Loucy (cell line): ENCODE data around the gene RALB.

ENCODE experiments used
- H2AFZ ChIP-seq: fragments of 200-600 bp; sonication (generic); 2 replicates; pipeline ENCODE4 v1.6.0; 2016; ENCODE audit warnings: antibody characterized with exemption, mild to moderate bottlenecking, low read length, moderate library complexity
- H3F3A ChIP-seq: fragments of 200-600 bp; 2 replicates; pipeline ENCODE4 v1.6.0; 2016; ENCODE audit warnings: antibody characterized with exemption, low read depth, mild to moderate bottlenecking
- H3K27me3 ChIP-seq: fragments of 200-600 bp; sonication (generic); 2 replicates; pipeline ENCODE4 v1.6.1; 2014; ENCODE audit warnings: low read length, mild to moderate bottlenecking; ENCODE audit not compliant: insufficient read depth, poor library complexity, severe bottlenecking
- H3K36me3 ChIP-seq: fragments of 200-600 bp; sonication (generic); 2 replicates; pipeline ENCODE4 v1.6.1; 2016; ENCODE audit warnings: low read length; ENCODE audit not compliant: insufficient read depth
- H3K4me1 ChIP-seq: fragments of 200-600 bp; sonication (generic); 2 replicates; pipeline ENCODE4 v1.5.1; 2014; ENCODE audit warnings: low read length, mild to moderate bottlenecking; ENCODE audit not compliant: insufficient read depth, poor library complexity, severe bottlenecking
- H3K4me2 ChIP-seq: fragments of 200-600 bp; sonication (generic); 2 replicates; pipeline ENCODE4 v1.6.0; 2014; ENCODE audit warnings: antibody characterized with exemption, low read length, low read depth, mild to moderate bottlenecking; ENCODE audit not compliant: poor library complexity, severe bottlenecking
- H3K4me3 ChIP-seq: fragments of 200-600 bp; sonication (generic); 2 replicates; pipeline ENCODE4 v1.5.1; 2014; ENCODE audit warnings: low read length, mild to moderate bottlenecking, mixed read lengths; ENCODE audit not compliant: poor library complexity, severe bottlenecking
- H3K79me2 ChIP-seq: fragments of 200-600 bp; sonication (generic); 2 replicates; pipeline ENCODE4 v1.6.1; 2014; ENCODE audit warnings: low read length; ENCODE audit not compliant: insufficient read depth
- H3K9ac ChIP-seq: fragments of 200-600 bp; sonication (generic); 2 replicates; pipeline ENCODE4 v1.6.0; 2014; ENCODE audit warnings: mild to moderate bottlenecking, low read depth, low read length, moderate library complexity; ENCODE audit not compliant: poor library complexity, severe bottlenecking
- H3K9me2 ChIP-seq: fragments of 200-600 bp; sonication (generic); replicated peaks from 2 replicates; pipeline ENCODE4 v1.6.1; 2016; ENCODE audit warnings: low read depth, low read length, mixed read lengths
- H3K9me3 ChIP-seq: fragments of 200-600 bp; sonication (generic); 2 replicates; pipeline ENCODE4 v1.6.1; 2014; ENCODE audit warnings: mild to moderate bottlenecking, antibody characterized with exemption, low read length, low read depth; ENCODE audit not compliant: insufficient read depth
- H4K20me1 ChIP-seq: fragments of 200-600 bp; sonication (generic); 2 replicates; pipeline ENCODE4 v1.6.0; 2014; ENCODE audit warnings: antibody characterized with exemption, low read length, mild to moderate bottlenecking; ENCODE audit not compliant: insufficient read depth, poor library complexity, severe bottlenecking
- CTCF ChIP-seq: fragments of 200-600 bp; sonication (generic); conservative IDR thresholded peaks from 2 replicates; pipeline ENCODE4 v1.5.1; 2014; ENCODE audit warnings: mild to moderate bottlenecking, antibody characterized with exemption, low read length
- EZH2phosphoT487 ChIP-seq: fragments of 200-600 bp; IDR thresholded peaks from 2 replicates; pipeline ENCODE4 v1.6.1; 2018; ENCODE audit warnings: antibody characterized with exemption, mild to moderate bottlenecking, moderate library complexity, borderline replicate concordance

Gene RALB

GRCh38 chr2:120343433-120344105 is 90.9 kb downstream of the RALB start:
- Histone ChIP-seq H3K4me1 (no peaks in the 10 kb centered on the region), H4K20me1 (no peaks in the 10 kb centered on the region), H3K9ac (no peak overlapping the region), H3K79me2 (no peaks in the 10 kb centered on the region), H3K27me3 (peaks cover 13% of the 10 kb centered on the region), H3K9me3 (no peaks in the 10 kb centered on the region), H3F3A (no peaks in the 10 kb centered on the region), H2AFZ (peak overlapping the region; percentile 75), H3K36me3 (no peaks in the 10 kb centered on the region), H3K4me2 (peak overlapping the region; percentile 36), H3K9me2 (no peaks in the 10 kb centered on the region), H3K4me3 (peak overlapping the region; percentile 21)
- TF ChIP-seq CTCF (peak; percentile 75), EZH2phosphoT487 (no peak)
